T1000 (cell line): Measurements from ENCODE around the gene DIO3.

ENCODE experiments used
- DNase-seq: peaks from one replicate; lab custom pipeline; 2025; ENCODE audit warnings: mixed read lengths; lab: John Stamatoyannopoulos, UW

DIO3 gene

DNA sequence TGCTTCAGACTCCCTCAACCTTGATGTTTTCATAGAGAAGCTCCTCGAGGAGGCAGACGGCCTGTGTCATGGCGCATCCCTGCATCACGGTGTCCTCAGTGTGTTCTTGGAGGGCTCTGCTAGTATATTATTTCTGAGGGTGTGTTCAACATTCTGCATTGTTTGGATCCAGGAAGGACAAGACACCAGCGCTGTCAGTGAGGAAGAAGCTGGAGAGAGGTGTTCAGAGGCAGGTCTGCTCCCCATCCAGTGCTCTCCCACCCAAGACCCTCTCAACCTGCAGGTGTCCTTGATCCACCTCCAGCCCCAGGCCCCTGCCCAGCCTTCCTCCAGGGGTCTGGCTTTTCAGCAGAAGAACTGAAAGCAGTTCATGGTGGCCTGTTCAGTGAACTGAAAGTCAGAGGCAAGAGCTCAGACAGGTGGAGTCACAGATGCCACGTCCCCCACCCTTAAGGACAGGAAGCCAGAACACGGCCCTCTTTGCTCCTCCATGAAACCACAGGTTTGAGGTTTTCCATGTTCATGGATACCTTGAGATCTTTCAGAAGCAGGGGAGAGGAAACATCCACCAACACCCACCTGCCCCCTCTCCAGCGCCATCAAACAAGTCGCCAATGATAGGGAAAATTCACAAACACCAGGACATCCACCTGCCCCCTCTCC is 37.4 kb downstream of the DIO3 start:
- DNase-seq: no peak

DNA sequence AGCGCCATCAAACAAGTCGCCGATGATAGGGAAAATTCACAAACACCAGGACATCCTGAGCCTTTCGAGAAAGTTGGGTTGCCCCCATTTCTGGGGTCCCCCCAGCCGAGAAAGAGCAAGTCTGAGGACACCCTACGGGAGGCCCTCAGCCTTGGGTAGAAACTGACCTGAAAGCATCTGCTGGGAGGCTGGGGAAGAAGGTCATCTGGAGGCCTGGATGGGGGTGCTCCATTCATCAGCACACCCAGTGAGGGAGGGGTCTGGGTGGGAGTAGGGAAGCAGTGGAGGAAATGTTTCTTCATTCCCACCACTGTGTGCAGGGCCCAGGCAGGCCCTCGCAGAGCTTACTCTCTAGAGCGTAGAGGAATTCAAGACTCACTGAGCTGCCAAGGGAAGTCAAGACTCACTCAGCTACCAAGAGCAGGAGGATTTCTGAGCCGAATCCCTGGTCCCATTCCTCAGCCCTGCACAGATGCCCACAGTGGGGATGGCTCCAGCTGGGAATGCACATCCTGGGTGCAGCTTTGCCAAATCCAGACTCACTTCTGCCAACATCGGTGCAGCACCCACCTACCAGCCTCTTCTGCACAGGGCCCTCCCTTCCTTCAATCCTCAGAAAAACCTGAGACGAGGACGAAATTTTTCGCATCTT is 38.1 kb downstream of the DIO3 start:
- DNase-seq: no peak

DNA sequence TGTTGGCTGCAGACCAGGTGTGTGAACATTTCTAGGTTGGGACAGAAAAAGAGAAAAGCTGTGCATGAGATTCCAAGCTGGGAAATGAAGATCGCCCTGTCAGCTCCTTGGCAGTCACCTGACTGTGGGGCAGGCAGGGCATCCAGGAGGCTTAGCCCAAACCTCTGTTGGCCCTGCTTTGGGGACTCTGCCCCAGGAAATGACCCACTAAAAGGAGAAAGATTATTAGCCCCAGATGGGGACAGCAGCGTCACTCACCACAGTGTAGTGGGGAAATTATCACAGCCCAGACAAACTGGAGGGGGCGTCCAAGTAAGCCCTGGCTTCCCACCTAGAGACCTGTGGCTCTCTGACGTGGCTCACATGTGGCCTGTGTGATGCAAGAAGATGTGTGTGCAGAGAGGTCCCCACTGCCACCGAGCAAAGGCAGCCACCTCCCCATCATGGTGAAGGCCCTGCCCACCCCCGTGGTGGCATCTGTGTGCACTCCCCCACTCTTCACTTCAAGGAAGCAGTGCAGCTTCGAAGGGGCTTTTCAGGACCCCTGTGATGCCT is 39.1 kb downstream of the DIO3 start:
- no peak for DNase-seq

GRCh38 chr14:101600891-101601605 is 39.8 kb downstream of the DIO3 start:
- no peak for DNase-seq

- no peak for DNase-seq
Measured at GRCh38 chr14:101601606-101602465, 40.5 kb downstream of the DIO3 start.

DNA sequence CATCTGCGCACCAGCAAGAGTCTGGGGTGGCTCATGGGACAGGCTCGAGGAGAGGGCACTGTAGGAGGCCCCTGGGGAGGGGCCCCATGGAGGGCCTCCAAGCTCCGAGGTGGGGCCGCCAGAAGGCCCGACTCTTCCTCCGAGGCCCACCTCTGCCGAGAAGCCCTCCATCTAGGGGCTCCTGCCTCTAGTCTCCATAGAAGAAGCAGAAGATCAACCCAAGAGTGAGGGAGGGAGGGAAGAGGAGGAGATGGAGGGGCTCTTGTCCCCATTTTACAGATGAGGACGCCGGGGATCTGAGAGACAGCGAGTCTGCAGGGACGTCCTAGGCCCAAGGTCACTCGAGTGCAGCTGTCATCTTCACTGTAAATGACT is 41.2 kb downstream of the DIO3 start:
- DNase-seq: no peak

GRCh38 chr14:101603096-101603495 is 41.8 kb downstream of the DIO3 start:
- DNase-seq: no peak

- DNase-seq: no peak
Measured at GRCh38 chr14:101604228-101604934, 43.1 kb downstream of the DIO3 start.

DNA sequence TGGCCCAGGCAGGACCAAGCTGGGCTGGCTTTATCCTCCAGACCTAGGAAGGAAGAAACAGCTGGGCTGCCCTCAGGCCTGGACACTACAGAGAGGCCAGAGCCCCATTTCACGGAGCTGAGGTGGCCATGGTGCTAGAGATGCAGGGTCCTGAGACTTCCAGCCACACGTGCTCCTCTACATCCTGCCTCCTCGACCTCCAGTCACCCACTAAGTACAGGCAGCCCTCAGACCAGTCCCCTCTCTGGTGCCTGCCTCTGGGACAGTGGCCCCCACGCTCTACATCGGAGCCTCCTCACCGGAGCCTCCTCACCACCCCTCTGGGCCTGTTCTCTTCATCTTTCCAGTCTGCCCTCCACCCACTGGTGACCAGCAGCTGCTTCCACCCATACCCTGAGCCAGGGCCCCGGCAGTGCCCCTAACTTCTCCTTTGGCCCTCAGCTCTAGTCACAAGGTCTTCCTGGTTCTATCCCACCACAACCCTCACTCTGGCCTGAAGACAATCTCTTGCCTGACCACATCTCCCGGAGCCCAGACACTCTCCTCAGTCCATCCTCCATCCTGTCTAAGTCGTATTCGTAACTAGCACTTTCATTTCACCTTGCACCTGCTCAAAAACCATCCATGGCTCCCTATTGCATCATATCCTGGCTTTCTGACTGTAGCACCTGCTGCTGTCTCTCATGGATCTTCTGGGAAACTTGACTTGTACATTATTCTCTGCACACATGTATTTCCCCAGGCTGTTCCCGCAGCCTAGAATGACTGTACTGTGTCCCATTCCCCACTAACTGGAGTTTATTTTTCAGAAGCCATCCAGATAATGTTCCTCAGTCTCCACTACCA is 43.9 kb downstream of the DIO3 start:
- DNase-seq: no peak

GRCh38 chr14:101605836-101606235 is 44.5 kb downstream of the DIO3 start:
- no peak for DNase-seq
